Neutrophil (primary cell): ENCODE data around the gene SLC23A1.
A peak's percentile ranks its signal among the peaks of the same experiment; 100 is the strongest.

Experiments used
- H3K27ac ChIP-seq: fragments of 200-600 bp; sonication (generic); 2 replicates; pipeline ENCODE4 v1.5.1; 2016; ENCODE audit warnings: mild to moderate bottlenecking, moderate library complexity
- H3K27me3 ChIP-seq: fragments of 200-600 bp; sonication (generic); 2 replicates; pipeline ENCODE4 v1.6.0; 2016; ENCODE audit warnings: mild to moderate bottlenecking
- H3K36me3 ChIP-seq: fragments of 200-600 bp; sonication (generic); 2 replicates; pipeline ENCODE4 v1.5.1; 2017
- H3K4me1 ChIP-seq, 2 experiments: fragments of 200-600 bp in 1 of 2; sonication (generic) in 1 of 2; 1 replicate in 1 of 2; 2 replicates in 1 of 2; pipeline versions ENCODE4 v1.5.1 to v1.6.1; 2013 to 2016; ENCODE audit warnings: low read depth in 1 of 2, low read length in 1 of 2, mild to moderate bottlenecking in 1 of 2, moderate library complexity in 1 of 2; ENCODE audit not compliant: control insufficient read depth in 1 of 2, insufficient read depth in 1 of 2
- H3K4me3 ChIP-seq, 2 experiments: fragments of 200-600 bp in 1 of 2; sonication (generic) in 1 of 2; 1 replicate in 1 of 2; 2 replicates in 1 of 2; pipeline ENCODE4 v1.5.1; 2013 to 2016; ENCODE audit warnings: low read depth in 1 of 2, low read length in 1 of 2, mild to moderate bottlenecking in 1 of 2, moderate library complexity in 1 of 2
- H3K9me3 ChIP-seq: fragments of 200-600 bp; sonication (generic); 2 replicates; pipeline ENCODE4 v1.5.1; 2016
- TF ChIP-seq, protein P1 (sequence below): fragments of 200-600 bp; sonication (generic); IDR thresholded peaks from 2 replicates; pipeline ENCODE4 v1.5.1; 2016; ENCODE audit warnings: antibody characterized with exemption

SLC23A1 gene

GRCh38 chr5:139394123-139394653 lies 11.1 kb upstream of the SLC23A1 start:
- Histone ChIP-seq H3K36me3 (no peaks in the 10 kb centered on the region), H3K27ac (no peak overlapping the region), H3K9me3 (no peaks in the 10 kb centered on the region), H3K4me1 (peaks cover 29 to 32% of the 10 kb centered on the region in 2 experiments), H3K4me3 (peak overlapping the region; percentile 59 to 73), H3K27me3 (peaks cover 55% of the 10 kb centered on the region)
- TF ChIP-seq, protein P1, sequence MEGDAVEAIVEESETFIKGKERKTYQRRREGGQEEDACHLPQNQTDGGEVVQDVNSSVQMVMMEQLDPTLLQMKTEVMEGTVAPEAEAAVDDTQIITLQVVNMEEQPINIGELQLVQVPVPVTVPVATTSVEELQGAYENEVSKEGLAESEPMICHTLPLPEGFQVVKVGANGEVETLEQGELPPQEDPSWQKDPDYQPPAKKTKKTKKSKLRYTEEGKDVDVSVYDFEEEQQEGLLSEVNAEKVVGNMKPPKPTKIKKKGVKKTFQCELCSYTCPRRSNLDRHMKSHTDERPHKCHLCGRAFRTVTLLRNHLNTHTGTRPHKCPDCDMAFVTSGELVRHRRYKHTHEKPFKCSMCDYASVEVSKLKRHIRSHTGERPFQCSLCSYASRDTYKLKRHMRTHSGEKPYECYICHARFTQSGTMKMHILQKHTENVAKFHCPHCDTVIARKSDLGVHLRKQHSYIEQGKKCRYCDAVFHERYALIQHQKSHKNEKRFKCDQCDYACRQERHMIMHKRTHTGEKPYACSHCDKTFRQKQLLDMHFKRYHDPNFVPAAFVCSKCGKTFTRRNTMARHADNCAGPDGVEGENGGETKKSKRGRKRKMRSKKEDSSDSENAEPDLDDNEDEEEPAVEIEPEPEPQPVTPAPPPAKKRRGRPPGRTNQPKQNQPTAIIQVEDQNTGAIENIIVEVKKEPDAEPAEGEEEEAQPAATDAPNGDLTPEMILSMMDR: no peak

DNA sequence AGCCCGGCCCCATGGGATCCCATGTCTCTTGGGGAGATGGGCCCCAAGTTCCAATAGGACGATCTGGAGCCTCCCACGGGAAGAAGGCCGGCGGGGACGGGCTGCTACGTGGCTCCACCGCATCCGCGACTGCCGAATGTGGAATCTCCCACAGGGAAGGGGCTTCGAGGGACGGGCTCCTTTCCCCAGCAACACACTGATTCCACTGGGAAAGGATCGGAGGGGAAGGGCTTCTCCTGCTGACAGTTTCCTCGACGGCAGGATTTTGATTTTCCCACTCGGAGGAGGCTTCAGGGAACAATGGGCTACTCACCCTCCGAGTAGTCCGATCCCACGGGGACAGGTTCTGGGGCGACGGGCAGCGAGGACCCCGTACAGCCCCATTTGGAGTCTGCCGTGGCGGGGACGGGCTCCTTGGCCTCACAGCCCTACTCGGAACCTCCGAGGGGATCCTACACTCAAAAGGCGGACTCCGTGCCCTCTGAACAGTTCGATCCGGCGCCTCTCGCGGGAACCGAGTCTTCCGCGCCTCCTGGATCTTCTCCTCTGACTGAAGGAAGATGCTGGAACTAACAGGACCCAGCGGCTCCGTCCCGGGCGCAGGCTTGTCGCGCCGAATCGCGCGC lies 10.5 kb upstream of the SLC23A1 start:
- Histone ChIP-seq H3K36me3 (no peaks in the 10 kb centered on the region), H3K27ac (no peak overlapping the region), H3K4me1 (peaks cover 34% of the 10 kb centered on the region in 2 experiments), H3K4me3 (peak overlapping the region; percentile 59 to 73), H3K9me3 (no peaks in the 10 kb centered on the region), H3K27me3 (peaks cover 55% of the 10 kb centered on the region)
- TF ChIP-seq, protein P1: no peak

DNA sequence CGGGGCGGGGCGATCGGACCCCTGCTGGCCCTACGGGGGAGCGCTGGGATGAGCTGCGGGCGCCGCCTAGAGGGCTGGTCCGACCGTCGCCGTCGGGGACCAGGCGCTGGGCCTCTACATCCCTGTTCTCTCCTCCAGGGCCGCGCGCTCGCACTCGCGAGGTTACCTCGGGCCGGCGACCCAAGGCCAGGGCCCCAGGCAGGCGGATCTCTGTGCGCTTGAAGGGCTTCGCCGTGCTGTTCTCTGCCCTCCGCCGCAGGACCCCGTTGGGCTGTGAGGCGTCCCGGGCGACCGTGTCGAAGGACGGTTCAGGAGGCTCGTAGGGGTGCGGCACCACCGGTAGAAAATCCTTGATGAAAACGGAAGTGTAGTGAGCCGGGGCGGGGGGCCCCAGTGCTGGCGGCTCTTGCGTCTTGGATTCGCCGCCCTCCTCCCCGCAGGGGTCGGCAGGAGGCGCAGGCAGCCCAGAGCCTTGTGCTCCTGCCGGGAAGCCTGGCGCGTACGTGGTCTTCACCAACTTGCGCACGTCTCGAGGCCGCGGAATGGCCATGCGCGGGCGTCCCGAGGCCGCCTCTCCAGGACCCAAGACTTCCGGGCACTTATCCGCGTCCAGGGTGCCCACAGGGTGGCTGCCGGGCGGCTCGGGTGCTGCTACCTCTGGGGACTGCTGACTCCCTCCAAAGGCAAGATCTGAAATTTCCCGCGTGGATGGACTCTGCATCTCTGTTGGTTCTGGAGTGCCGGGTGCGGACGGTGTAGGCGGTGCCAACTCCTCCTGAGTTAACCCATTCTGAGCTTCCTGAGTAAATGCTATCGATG lies 9.8 kb upstream of the SLC23A1 start:
- Histone ChIP-seq H3K9me3 (no peaks in the 10 kb centered on the region), H3K27ac (peak overlapping the region; percentile 49), H3K4me1 (peaks cover 41% of the 10 kb centered on the region in 2 experiments), H3K27me3 (peaks cover 55% of the 10 kb centered on the region), H3K4me3 (peak overlapping the region; percentile 59 to 73), H3K36me3 (no peaks in the 10 kb centered on the region)
- TF ChIP-seq, protein P1: peak; percentile 91

DNA sequence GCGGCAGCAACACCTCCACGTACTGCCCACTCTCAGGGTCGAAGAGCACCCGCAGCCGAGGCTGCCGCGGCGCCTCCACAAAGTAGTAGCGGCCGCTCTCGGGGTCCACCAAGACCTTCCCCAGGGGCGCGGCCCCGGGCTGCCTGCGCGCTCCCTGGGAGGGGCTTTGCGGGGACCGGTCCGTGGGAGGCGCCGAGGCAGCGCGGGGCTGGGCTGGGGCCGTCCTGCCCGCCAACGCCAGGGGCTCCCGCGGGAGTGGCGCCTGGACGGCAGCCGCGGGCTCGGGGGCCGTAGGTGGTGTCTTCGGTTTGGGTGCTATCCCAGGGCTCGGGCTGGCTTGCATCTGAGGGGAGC lies 9.2 kb upstream of the SLC23A1 start:
- peaks cover 55% of the 10 kb centered on the region for H3K27me3 ChIP-seq
- H3K4me1 ChIP-seq: peaks cover 42 to 46% of the 10 kb centered on the region in 2 experiments
- no peaks in the 10 kb centered on the region for H3K36me3 ChIP-seq
- TF ChIP-seq, protein P1: no peak
- H3K27ac ChIP-seq: peak overlapping the region; percentile 49
- no peaks in the 10 kb centered on the region for H3K9me3 ChIP-seq
- peak overlapping the region; percentile 59 to 73 for H3K4me3 ChIP-seq

- peak overlapping the region; percentile 59 to 73 for H3K4me3 ChIP-seq
- peaks cover 43 to 49% of the 10 kb centered on the region in 2 experiments for H3K4me1 ChIP-seq
- no peak overlapping the region for H3K27ac ChIP-seq
- H3K27me3 ChIP-seq: peaks cover 55% of the 10 kb centered on the region
- TF ChIP-seq, protein P1: no peak
- no peaks in the 10 kb centered on the region for H3K9me3 ChIP-seq
- H3K36me3 ChIP-seq: no peaks in the 10 kb centered on the region
Measured at GRCh38 chr5:139391570-139392323, 8.7 kb upstream of the SLC23A1 start.
